Body of pancreas (tissue), 4 donors: ENCODE data around the gene E4F1.

Experiments
- CTCF ChIP-seq, 7 experiments: fragments of 450-650 bp in 4 of 7; fragments of 200-600 bp in 3 of 7; sonication (generic) in 3 of 7; IDR thresholded peaks; one replicate each; pipeline ENCODE4 v1.5.1; 2016 to 2019; ENCODE audit warnings: antibody characterized with exemption in 7 of 7
- POLR2A ChIP-seq, 3 donors: fragments of 450-650 bp; IDR thresholded peaks; one replicate each; pipeline ENCODE4 v1.6.1; 2016; ENCODE audit warnings: antibody characterized with exemption in 3 of 3, mild to moderate bottlenecking in 2 of 3

- no peak for TF ChIP-seq CTCF (IDR thresholded peaks at IDR 0.05)
- no peak for TF ChIP-seq POLR2A (IDR thresholded peaks at IDR 0.05)
These were observed 14.0 kb upstream of the E4F1 start for GRCh38 chr16:2209258-2210008.
